H1 (cell line): ENCODE measurements around the gene IQCH. TPM values are rescaled to one million over a fixed set of nuclear protein-coding genes. Genes with fewer than 3 reads are reported as not detected.

ENCODE experiments used
- CTCF ChIA-PET: fragments of 300-600 bp; sonication (Branson Sonifier 250); formaldehyde crosslinking; loops from one replicate; lab custom pipeline; 2021; ENCODE audit not compliant: partially characterized antibody; lab: Charles Lee
- POLR2A ChIA-PET: fragments of 300-600 bp; sonication (Branson Sonifier 250); formaldehyde crosslinking; loops from one replicate; lab custom pipeline; 2021; ENCODE audit warnings: inconsistent platforms; ENCODE audit not compliant: partially characterized antibody; lab: Charles Lee
- DNase-seq, 2 experiments: peaks; one replicate each; pipeline versions ENCODE4 v3.0.0 to v3.0.0-alpha.2; 2010 to 2022; ENCODE audit warnings: low spot score in 2 of 2, low read depth in 1 of 2, mixed read lengths in 1 of 2
- FAIRE-seq: peaks from 2 replicates; lab custom pipeline; 2011; peaks lifted over from hg19 to GRCh38; lab: Jason Lieb, UNC
- H2AFZ ChIP-seq: 2 replicates; pipeline ENCODE4 v1.8.1; 2012; ENCODE audit warnings: low read length, inconsistent platforms
- H2AK5ac ChIP-seq: 2 replicates; pipeline ENCODE4 v1.6.1; 2013; ENCODE audit warnings: low read depth, low read length
- H2BK120ac ChIP-seq: replicated peaks from 2 replicates; pipeline ENCODE3; 2013; ENCODE audit warnings: low read depth, low read length, inconsistent platforms
- H2BK12ac ChIP-seq: 2 replicates; pipeline ENCODE4 v1.6.1; 2013; ENCODE audit warnings: low read depth, low read length
- H2BK15ac ChIP-seq: 2 replicates; pipeline ENCODE4 v1.6.1; 2013; ENCODE audit warnings: low read length
- H2BK20ac ChIP-seq: 2 replicates; pipeline ENCODE4 v1.6.1; 2013; ENCODE audit warnings: low read length
- H2BK5ac ChIP-seq: 2 replicates; pipeline ENCODE4 v1.6.1; 2013; ENCODE audit warnings: low read depth, low read length
- H3K14ac ChIP-seq: 2 replicates; pipeline ENCODE4 v1.6.1; 2013; ENCODE audit warnings: inconsistent platforms; ENCODE audit not compliant: insufficient read length
- H3K18ac ChIP-seq: 2 replicates; pipeline ENCODE4 v1.6.1; 2013; ENCODE audit warnings: low read length; ENCODE audit errors: extremely low read depth
- H3K23ac ChIP-seq: 2 replicates; pipeline ENCODE4 v1.6.1; 2013; ENCODE audit warnings: inconsistent platforms; ENCODE audit not compliant: insufficient read length
- H3K23me2 ChIP-seq: 2 replicates; pipeline ENCODE4 v1.6.1; 2013; ENCODE audit warnings: low read depth, low read length
- H3K27ac ChIP-seq: 2 replicates; pipeline ENCODE4 v1.6.1; 2011; ENCODE audit warnings: low read depth, low read length, inconsistent platforms
- H3K27me3 ChIP-seq, 4 experiments: replicated peaks in 1 of 4; 1 replicate in 1 of 4; 2 replicates in 3 of 4; pipeline versions ENCODE4 v1.6.1 to v1.8.1; 2011 to 2013; ENCODE audit warnings: low read length in 3 of 4, mild to moderate bottlenecking in 3 of 4, inconsistent platforms in 2 of 4, mixed read lengths in 2 of 4, moderate library complexity in 1 of 4; ENCODE audit not compliant: control insufficient read depth in 3 of 4, insufficient read depth in 3 of 4; ENCODE audit errors: extremely low read depth in 1 of 4
- H3K36me3 ChIP-seq, 4 experiments: 2 replicates each; pipeline versions ENCODE4 v1.6.1 to v1.8.1; 2011 to 2013; ENCODE audit warnings: mild to moderate bottlenecking in 4 of 4, low read length in 3 of 4, moderate library complexity in 2 of 4, control low read depth in 1 of 4, inconsistent platforms in 1 of 4; ENCODE audit not compliant: insufficient read depth in 4 of 4, control insufficient read depth in 2 of 4
- H3K4ac ChIP-seq: replicated peaks from 2 replicates; pipeline ENCODE3; 2013; ENCODE audit warnings: low read length, low read depth, mixed read lengths, inconsistent platforms; ENCODE audit not compliant: insufficient read length
- H3K4me1 ChIP-seq, 4 experiments: replicated peaks in 1 of 4; 1 replicate in 1 of 4; 2 replicates in 3 of 4; pipeline versions ENCODE4 v1.6.1 to v1.8.1; 2011 to 2013; ENCODE audit warnings: low read length in 3 of 4, inconsistent platforms in 2 of 4, mixed read lengths in 1 of 4; ENCODE audit not compliant: insufficient read depth in 4 of 4, control insufficient read depth in 3 of 4
- H3K4me2 ChIP-seq, 2 experiments: 2 replicates each; pipeline versions ENCODE4 v1.6.1 to v1.8.1; 2011 to 2013; ENCODE audit warnings: low read depth in 2 of 2, low read length in 2 of 2, control low read depth in 1 of 2, inconsistent platforms in 1 of 2, mild to moderate bottlenecking in 1 of 2; ENCODE audit not compliant: insufficient read depth in 1 of 2
- H3K4me3 ChIP-seq, 4 experiments: fragments of 200-600, 300-600 bp in 1 of 4; sonication (generic), shearing (Covaris generic), sonication (Bioruptor Twin) in 1 of 4; 2 replicates each; pipeline versions ENCODE4 v1.5.1 to v1.8.1; 2011 to 2016; ENCODE audit warnings: low read length in 4 of 4, low read depth in 3 of 4, control low read depth in 2 of 4, inconsistent platforms in 2 of 4, mild to moderate bottlenecking in 2 of 4, mixed read lengths in 1 of 4, moderate library complexity in 1 of 4; ENCODE audit not compliant: insufficient read depth in 2 of 4; ENCODE audit errors: extremely low read depth in 1 of 4
- H3K56ac ChIP-seq: replicated peaks from 2 replicates; pipeline ENCODE3; 2013; ENCODE audit warnings: low read depth, mild to moderate bottlenecking, mixed read lengths, low read length, inconsistent platforms; ENCODE audit not compliant: insufficient read length
- H3K79me1 ChIP-seq: 2 replicates; pipeline ENCODE4 v1.6.1; 2013; ENCODE audit warnings: low read depth, low read length, control low read depth
- H3K79me2 ChIP-seq, 2 experiments: 2 replicates each; pipeline versions ENCODE4 v1.6.1 to v1.8.1; 2012 to 2013; ENCODE audit warnings: low read length in 2 of 2, mild to moderate bottlenecking in 2 of 2, inconsistent platforms in 1 of 2; ENCODE audit not compliant: insufficient read depth in 2 of 2, control insufficient read depth in 1 of 2
- H3K9ac ChIP-seq, 4 experiments: replicated peaks in 1 of 4; 1 replicate in 1 of 4; 2 replicates in 3 of 4; pipeline versions ENCODE4 v1.6.1 to v1.8.1; 2011 to 2013; ENCODE audit warnings: low read depth in 3 of 4, low read length in 3 of 4, control low read depth in 2 of 4, mild to moderate bottlenecking in 2 of 4, moderate library complexity in 2 of 4, inconsistent platforms in 1 of 4; ENCODE audit errors: extremely low read depth in 1 of 4
- H3K9me3 ChIP-seq, 2 experiments: 2 replicates each; pipeline versions ENCODE4 v1.6.1 to v1.8.1; 2012 to 2013; ENCODE audit warnings: mild to moderate bottlenecking in 2 of 2, moderate library complexity in 2 of 2, control low read depth in 1 of 2, inconsistent platforms in 1 of 2, low read depth in 1 of 2, low read length in 1 of 2, mixed read lengths in 1 of 2; ENCODE audit not compliant: insufficient read depth in 2 of 2
- H4K20me1 ChIP-seq, 2 experiments: replicated peaks in 1 of 2; 2 replicates each; pipeline versions ENCODE3 to v1.8.1; 2011 to 2013; ENCODE audit warnings: inconsistent platforms in 2 of 2, low read length in 2 of 2, mild to moderate bottlenecking in 1 of 2; ENCODE audit not compliant: insufficient read depth in 2 of 2, control insufficient read depth in 1 of 2
- H4K5ac ChIP-seq: 2 replicates; pipeline ENCODE4 v1.6.1; 2013; ENCODE audit warnings: low read length, low read depth, mixed read lengths, inconsistent platforms; ENCODE audit not compliant: insufficient read length
- H4K8ac ChIP-seq: 2 replicates; pipeline ENCODE4 v1.8.0; 2013; ENCODE audit warnings: mild to moderate bottlenecking, moderate library complexity, low read length, inconsistent platforms; ENCODE audit not compliant: insufficient read depth; ENCODE audit errors: extremely low read depth
- H4K91ac ChIP-seq: replicated peaks from 2 replicates; pipeline ENCODE3; 2013; ENCODE audit warnings: low read length, mixed read lengths, inconsistent platforms; ENCODE audit not compliant: insufficient read length
- ASH2L ChIP-seq: fragments of 200-600, 300-600 bp; sonication (generic); IDR thresholded peaks from one replicate; pipeline ENCODE4 v1.7.1; 2017; ENCODE audit warnings: low read length
- BACH1 ChIP-seq: IDR thresholded peaks from 2 replicates; pipeline ENCODE4 v1.6.1; 2012; ENCODE audit warnings: low read length, improper control_type of control experiment
- BRCA1 ChIP-seq: IDR thresholded peaks from 2 replicates; pipeline ENCODE4 v1.6.1; 2012; ENCODE audit warnings: low read depth, low read length, improper control_type of control experiment
- CHD1 ChIP-seq: IDR thresholded peaks from 2 replicates; pipeline ENCODE4 v1.6.1; 2012; ENCODE audit warnings: low read depth, low read length, improper control_type of control experiment
- CREB1 ChIP-seq: IDR thresholded peaks from 2 replicates; pipeline ENCODE4 v1.6.1; 2012; ENCODE audit warnings: inconsistent platforms
- EGR1 ChIP-seq: IDR thresholded peaks from 2 replicates; pipeline ENCODE4 v1.6.1; 2011; ENCODE audit warnings: low read depth, low read length, borderline replicate concordance
- EZH2 ChIP-seq: fragments of 200-600 bp; sonication (generic); IDR thresholded peaks from 2 replicates; pipeline ENCODE4 v1.7.1; 2012; ENCODE audit warnings: low read depth, mild to moderate bottlenecking, moderate library complexity, low read length, inconsistent platforms; ENCODE audit not compliant: severe bottlenecking
- GTF2F1 ChIP-seq: IDR thresholded peaks from 2 replicates; pipeline ENCODE4 v1.6.1; 2012; ENCODE audit warnings: low read depth, low read length, improper control_type of control experiment, borderline replicate concordance
- JUND ChIP-seq: IDR thresholded peaks from 2 replicates; pipeline ENCODE4 v1.6.1; 2011; ENCODE audit warnings: mild to moderate bottlenecking, improper control_type of control experiment, low read length
- KDM1A ChIP-seq: fragments of 200-600, 300-600 bp; sonication (generic); IDR thresholded peaks from 2 replicates; pipeline ENCODE4 v1.7.1; 2016; ENCODE audit warnings: mild to moderate bottlenecking, low read length, borderline replicate concordance
- KDM4A ChIP-seq: IDR thresholded peaks from one replicate; pipeline ENCODE4 v1.7.1; 2012; ENCODE audit warnings: low read depth, mild to moderate bottlenecking, moderate library complexity, low read length, inconsistent platforms; ENCODE audit not compliant: severe bottlenecking
- RBBP5 ChIP-seq: IDR thresholded peaks from 2 replicates; pipeline ENCODE4 v1.7.1; 2012; ENCODE audit warnings: low read depth, mild to moderate bottlenecking, inconsistent platforms, low read length, moderate library complexity, borderline replicate concordance
- RFX5 ChIP-seq: IDR thresholded peaks from 2 replicates; pipeline ENCODE4 v1.6.1; 2011; ENCODE audit warnings: low read depth, low read length, improper control_type of control experiment, borderline replicate concordance
- SIN3A ChIP-seq, 2 experiments: IDR thresholded peaks in 1 of 2; conservative IDR thresholded peaks in 1 of 2; 2 replicates each; pipeline ENCODE4 v1.6.1; 2011 to 2012; ENCODE audit warnings: low read length in 2 of 2, improper control_type of control experiment in 1 of 2, low read depth in 1 of 2, mild to moderate bottlenecking in 1 of 2
- SRF ChIP-seq: IDR thresholded peaks from 2 replicates; pipeline ENCODE4 v1.6.1; 2011; ENCODE audit warnings: mild to moderate bottlenecking, low read depth, low read length, moderate library complexity
- TEAD4 ChIP-seq: IDR thresholded peaks from 2 replicates; pipeline ENCODE4 v1.6.1; 2012; ENCODE audit warnings: low read depth, low read length, inconsistent platforms, mixed read lengths
- WGBS, 2 experiments: shearing (Covaris generic) in 1 of 2; methylation state at CpG; one replicate each; pipeline versions ENCODE4 v1.1.6 to v1.1.7; 2013 to 2015; ENCODE audit warnings: low lambda C conversion rate in 2 of 2, mixed read lengths in 2 of 2, inconsistent platforms in 1 of 2, low coverage in 1 of 2, missing lambda C conversion rate in 1 of 2; ENCODE audit not compliant: insufficient replicate concordance in 2 of 2, insufficient coverage in 1 of 2, insufficient read length in 1 of 2; ENCODE audit errors: extremely low coverage in 1 of 2, missing lambda C conversion rate in 1 of 2; 5-methylcytosine and 5-hydroxymethylcytosine counted together
- polyA plus RNA-seq, 7 experiments: library from polyadenylated mRNA; depleted of rRNA in 3 of 7; stranded (reverse) in 5 of 7; unstranded in 2 of 7; fragments of >200 nt in 5 of 7; fragments of 200-250 nt in 2 of 7; gene quantifications; 1 replicate in 5 of 7; 2 replicates in 1 of 7; 4 replicates in 1 of 7; pipeline versions ENCODE4 v1.2.1 to v1.2.3, GENCODE V29; 2011 to 2013; ENCODE audit warnings: missing spikeins in 2 of 7, mixed read lengths in 2 of 7
- total RNA-seq: library from RNA; stranded (reverse); fragmentation: NEBNext Ultra II Directional; extraction: Animal tissue kit (Norgen Biotek cat#: 25700); gene quantifications from 2 replicates; pipeline ENCODE4 v1.2.1, GENCODE V29; 2021

Gene IQCH
- total and polyA plus RNA-seq, 2 of the 8 experiments (the other 6 are each of a cell fraction or from before 2014, with no cell fraction given), result 0.60 to 1.9 TPM

GRCh38 chr15:67468416-67468815, 213.8 kb downstream of the IQCH start:
- Histone ChIP-seq H4K20me1 (no peaks in the 10 kb centered on the region), H4K8ac (no peak overlapping the region), H3K79me2 (no peaks in the 10 kb centered on the region), H2BK12ac (no peak overlapping the region), H3K56ac (no peak overlapping the region), H2BK15ac (no peak overlapping the region), H3K4me1 (no peaks in the 10 kb centered on the region), H3K4me2 (no peak overlapping the region), H3K36me3 (no peaks in the 10 kb centered on the region), H3K4ac (no peak overlapping the region), H2AK5ac (no peak overlapping the region), H3K27me3 (no peaks in the 10 kb centered on the region), H3K23me2 (no peaks in the 10 kb centered on the region), H3K23ac (no peak overlapping the region), H3K18ac (no peak overlapping the region), H3K9ac (no peak overlapping the region), H3K79me1 (no peaks in the 10 kb centered on the region), H4K91ac (no peak overlapping the region), H3K9me3 (no peaks in the 10 kb centered on the region), H3K27ac (no peak overlapping the region), H2BK5ac (no peak overlapping the region), H2BK20ac (no peak overlapping the region), H3K4me3 (no peak overlapping the region), H3K14ac (no peak overlapping the region), H2AFZ (no peak overlapping the region), H2BK120ac (no peak overlapping the region), H4K5ac (no peak overlapping the region)
- DNase-seq, result no peak
- no peak for FAIRE-seq
- 94% methylated on average over 3 of the region's 3 CpGs; no CpG with 5 or more reads in 1 of the 2 experiments for WGBS, 2 experiments
- ChIA-PET POLR2A (no interaction called here), CTCF (interaction anchor here (0.7 to 3.8 kb wide), 2 partner anchors 11 to 575 kb away, joined by 4 to 30 read pairs; no protein-coding TSS in a partner anchor)
- TF ChIP-seq JUND, result no peak
- no peak for TF ChIP-seq GTF2F1
- no peak for TF ChIP-seq TEAD4
- no peak for TF ChIP-seq CHD1
- no peak for TF ChIP-seq SRF
- TF ChIP-seq BACH1, result no peak
- TF ChIP-seq EZH2, result no peak
- TF ChIP-seq ASH2L, result no peak
- no peak for TF ChIP-seq SIN3A (conservative IDR thresholded peaks at IDR 0.05 in 1 of 2, IDR thresholded peaks at IDR 0.05 in 1 of 2; ENCODE audit: low read depth in 1 of 2, low read length in 2 of 2)
- no peak for TF ChIP-seq RBBP5
- no peak for TF ChIP-seq RFX5
- TF ChIP-seq CREB1, result no peak
- no peak for TF ChIP-seq EGR1
- TF ChIP-seq KDM4A, result no peak
- no peak for TF ChIP-seq KDM1A
- no peak for TF ChIP-seq BRCA1
